Measurements from ENCODE around the gene TPRN. TPM values are rescaled to one million over a fixed set of nuclear protein-coding genes. Genes with fewer than 3 reads are reported as not detected.

Gene TPRN
- total and polyA plus RNA-seq, 9 of the 15 experiments (the other 6 are each of a cell fraction or from before 2014, with no cell fraction given) = 0.31 to 31.9 (median 4.4) TPM

GRCh38 chr9:137148661-137149060, 51.9 kb downstream of the TPRN start:
- no peak overlapping the region for H2AFZ ChIP-seq (ENCODE audit: low read depth, low read length)
- H3K9ac ChIP-seq (ENCODE audit: insufficient read depth in 1 of 2, low read depth in 2 of 2, low read length in 2 of 2) = peak overlapping the region in 1 of 2 experiments; percentile 92; a peak in 2 of 4 replicates
- intact Hi-C loops (cut with micrococcal nuclease) (no loop called here), in situ Hi-C loops (cut with MboI) (no loop called here)
- no peak overlapping the region for H3K4me3 ChIP-seq
- no peak overlapping the region for H3K4me2 ChIP-seq (ENCODE audit: insufficient read depth, low read length)
- POLR2A ChIA-PET = interaction anchor here (0.6 to 3.4 kb wide), 3 partner anchors 10 to 28 kb away, joined by 4 to 22 read pairs (median 4); partner anchors contain the start of gene GRIN1
- H3K36me3 ChIP-seq (ENCODE audit: control insufficient read depth, insufficient read depth, low read length) = no peaks in the 10 kb centered on the region
- H3K27ac ChIP-seq (ENCODE audit: extremely low read depth, low read depth, low read length) = no peak overlapping the region
- FAIRE-seq = no peak
- 0 out of 2 replicates have a peak, but pooled peaks cover under 1% of the 10 kb centered on the region for H4K20me1 ChIP-seq (replicated peaks; ENCODE audit: control insufficient read depth, insufficient read depth, low read length)
- DNase-seq (ENCODE audit: extremely low read depth in 1 of 4, low spot score in 3 of 4) = no peak
- 85% methylated on average over 19 of the region's 19 CpGs for WGBS (ENCODE audit: insufficient coverage, low coverage, missing lambda C conversion rate)
- no peaks in the 10 kb centered on the region for H3K9me1 ChIP-seq (ENCODE audit: control insufficient read depth, insufficient read depth, low read length)
- no peaks in the 10 kb centered on the region for H3K79me2 ChIP-seq (ENCODE audit: control insufficient read depth, insufficient read depth, low read length)
- peaks cover 0 to 3% of the 10 kb centered on the region in 2 experiments; a peak in 2 of 5 replicates for H3K27me3 ChIP-seq (ENCODE audit: control insufficient read depth in 2 of 2, insufficient read depth in 2 of 2, low read length in 2 of 2)
- CTCF ChIA-PET (ENCODE audit: low intra/inter-chr PET ratio) = no interaction called here
- H3K9me3 ChIP-seq (replicated peaks; ENCODE audit: control insufficient read depth, insufficient read depth, low read depth, low read length) = no peaks in the 10 kb centered on the region; the same call in 1 of the 2 replicates
- H3K4me1 ChIP-seq (replicated peaks in 1 of 2; ENCODE audit: control insufficient read depth in 2 of 2, insufficient read depth in 2 of 2, low read length in 2 of 2) = peaks cover 8 to 52% of the 10 kb centered on the region in 2 experiments; a peak in 3 of 5 replicates
- no peak for ATAC-seq
- BruUV-seq (replicated peaks) = no TSS peak
- TF ChIP-seq ZNF780A (CRISPR knock-in tag; IDR thresholded peaks at IDR 0.05) = no peak
- TF ChIP-seq ZBTB33 (CRISPR knock-in tag; IDR thresholded peaks at IDR 0.05) = no peak
- no peak for TF ChIP-seq C11orf30 (IDR thresholded peaks at IDR 0.05; ENCODE audit: low read depth)
- no peak for TF ChIP-seq ETV5 (CRISPR knock-in tag; IDR thresholded peaks at IDR 0.05; ENCODE audit: low read depth)
- TF ChIP-seq RERE (CRISPR knock-in tag; IDR thresholded peaks at IDR 0.05; ENCODE audit: borderline replicate concordance) = no peak
- no peak for TF ChIP-seq ETS2 (tag; IDR thresholded peaks at IDR 0.05; ENCODE audit: borderline replicate concordance, poor library complexity, severe bottlenecking)
- TF ChIP-seq TSC22D4 (tag; IDR thresholded peaks at IDR 0.05) = no peak
- TF ChIP-seq NR1H2 (CRISPR knock-in tag; IDR thresholded peaks at IDR 0.05) = no peak
- TF ChIP-seq MXI1 (IDR thresholded peaks at IDR 0.05; ENCODE audit: low read depth, low read length) = no peak
- no peak for TF ChIP-seq NONO (IDR thresholded peaks at IDR 0.05; ENCODE audit: low read depth in 2 of 2, low read length in 1 of 2)
- no peak for TF ChIP-seq DEAF1 (CRISPR knock-in tag; IDR thresholded peaks at IDR 0.05)
- TF ChIP-seq SREBF2 (CRISPR knock-in tag; IDR thresholded peaks at IDR 0.05) = no peak
- TF ChIP-seq ZNF586 (CRISPR knock-in tag; conservative IDR thresholded peaks at IDR 0.05) = no peak
- no peak for TF ChIP-seq TCF7L2 (IDR thresholded peaks at IDR 0.05; ENCODE audit: low read depth, low read length)
